ENCODE results near the gene ALPG.
"Not testable (repeated sequence)": the region's sequence is repeated elsewhere in the genome, so short reads cannot be mapped to it uniquely, and the experiment has no call there.

Gene ALPG

GRCh38 chr2:232393556-232393955 lies 13.1 kb upstream of the ALPG start:
- no peak for ATAC-seq (replicated peaks; ENCODE audit: extremely low read depth, poor library complexity, severe bottlenecking)
- Mint-ChIP-seq H3K36me3 (ENCODE audit: insufficient read depth) (peaks cover 4% of the 10 kb centered on the region), H3K9me3 (no peaks in the 10 kb centered on the region), H3K27ac (ENCODE audit: low read depth) (no peak overlapping the region), H3K4me3 (no peak overlapping the region), H3K4me1 (no peaks in the 10 kb centered on the region), H3K27me3 (peaks cover 58% of the 10 kb centered on the region)
- DNase-seq (ENCODE audit: low spot score in 2 of 2), result no peak

- H3K9me3 Mint-ChIP-seq; DNase-seq (ENCODE audit: low spot score in 2 of 2); H3K4me3 Mint-ChIP-seq; H3K27ac Mint-ChIP-seq (ENCODE audit: low read depth); ATAC-seq (replicated peaks; ENCODE audit: extremely low read depth, poor library complexity, severe bottlenecking); H3K36me3 Mint-ChIP-seq (ENCODE audit: insufficient read depth); H3K4me1 Mint-ChIP-seq: not testable (repeated sequence)
- H3K27me3 Mint-ChIP-seq, result peaks cover 59% of the 10 kb centered on the region
Measured at GRCh38 chr2:232394431-232394830, 12.2 kb upstream of the ALPG start.

- no peaks in the 10 kb centered on the region for H3K9me3 Mint-ChIP-seq
- H3K27ac Mint-ChIP-seq (ENCODE audit: low read depth), result no peak overlapping the region
- ATAC-seq (replicated peaks; ENCODE audit: extremely low read depth, poor library complexity, severe bottlenecking) (no peak), DNase-seq (ENCODE audit: low spot score in 2 of 2) (no peak)
- H3K36me3 Mint-ChIP-seq (ENCODE audit: insufficient read depth), result peaks cover 4% of the 10 kb centered on the region
- no peak overlapping the region for H3K4me3 Mint-ChIP-seq
- H3K4me1 Mint-ChIP-seq, result no peaks in the 10 kb centered on the region
- H3K27me3 Mint-ChIP-seq, result peaks cover 59% of the 10 kb centered on the region
Measured at GRCh38 chr2:232395586-232395985, 11.1 kb upstream of the ALPG start.

GRCh38 chr2:232396683-232397082 lies 10.0 kb upstream of the ALPG start:
- Mint-ChIP-seq H3K4me1 (no peaks in the 10 kb centered on the region), H3K27ac (ENCODE audit: low read depth) (no peak overlapping the region), H3K27me3 (peaks cover 58% of the 10 kb centered on the region), H3K9me3 (no peaks in the 10 kb centered on the region), H3K36me3 (ENCODE audit: insufficient read depth) (peaks cover 4% of the 10 kb centered on the region), H3K4me3 (no peak overlapping the region)
- ATAC-seq (replicated peaks; ENCODE audit: extremely low read depth, poor library complexity, severe bottlenecking) (no peak), DNase-seq (ENCODE audit: low spot score in 2 of 2) (no peak)

GRCh38 chr2:232398293-232399034 lies 8.2 kb upstream of the ALPG start:
- ATAC-seq (replicated peaks; ENCODE audit: extremely low read depth, poor library complexity, severe bottlenecking), result no peak
- H3K4me1 Mint-ChIP-seq, result no peaks in the 10 kb centered on the region
- no peak for DNase-seq (ENCODE audit: low spot score in 2 of 2)
- peaks cover 49% of the 10 kb centered on the region for H3K27me3 Mint-ChIP-seq
- peaks cover 2% of the 10 kb centered on the region for H3K36me3 Mint-ChIP-seq (ENCODE audit: insufficient read depth)
- no peak overlapping the region for H3K27ac Mint-ChIP-seq (ENCODE audit: low read depth)
- H3K4me3 Mint-ChIP-seq, result no peak overlapping the region
- no peaks in the 10 kb centered on the region for H3K9me3 Mint-ChIP-seq

GRCh38 chr2:232400256-232401015 lies 6.2 kb upstream of the ALPG start:
- H3K36me3 Mint-ChIP-seq (ENCODE audit: insufficient read depth), result peaks cover 2% of the 10 kb centered on the region
- DNase-seq (ENCODE audit: low spot score in 2 of 2), result no peak
- no peak overlapping the region for H3K27ac Mint-ChIP-seq (ENCODE audit: low read depth)
- ATAC-seq (replicated peaks; ENCODE audit: extremely low read depth, poor library complexity, severe bottlenecking), result no peak
- H3K27me3 Mint-ChIP-seq, result peaks cover 43% of the 10 kb centered on the region
- no peaks in the 10 kb centered on the region for H3K9me3 Mint-ChIP-seq
- H3K4me3 Mint-ChIP-seq, result no peak overlapping the region
- H3K4me1 Mint-ChIP-seq, result no peaks in the 10 kb centered on the region

GRCh38 chr2:232402518-232402917 lies 4.1 kb upstream of the ALPG start:
- no peak overlapping the region for H3K4me3 Mint-ChIP-seq
- no peak overlapping the region for H3K27ac Mint-ChIP-seq (ENCODE audit: low read depth)
- ATAC-seq (replicated peaks; ENCODE audit: extremely low read depth, poor library complexity, severe bottlenecking), result no peak
- no peak for DNase-seq (ENCODE audit: low spot score in 2 of 2)
- no peaks in the 10 kb centered on the region for H3K9me3 Mint-ChIP-seq
- H3K4me1 Mint-ChIP-seq, result no peaks in the 10 kb centered on the region
- peaks cover 30% of the 10 kb centered on the region for H3K27me3 Mint-ChIP-seq
- H3K36me3 Mint-ChIP-seq (ENCODE audit: insufficient read depth), result no peaks in the 10 kb centered on the region

- no peak overlapping the region for H3K4me3 Mint-ChIP-seq
Measured at GRCh38 chr2:232405943-232406510, 617 bp upstream of the ALPG start.

GRCh38 chr2:232407428-232408150 lies 945 bp downstream of the ALPG start:
- peaks cover 18% of the 10 kb centered on the region for H3K27me3 Mint-ChIP-seq
- DNase-seq (ENCODE audit: low spot score in 2 of 2), result not testable (repeated sequence)

More at GRCh38 chr2:232405943-232406510, 617 bp upstream of the ALPG start:
- DNase-seq (ENCODE audit: low spot score in 2 of 2) (no peak), ATAC-seq (replicated peaks; ENCODE audit: extremely low read depth, poor library complexity, severe bottlenecking) (no peak)
- no peaks in the 10 kb centered on the region for H3K36me3 Mint-ChIP-seq (ENCODE audit: insufficient read depth)
- peaks cover 14% of the 10 kb centered on the region for H3K27me3 Mint-ChIP-seq
- no peaks in the 10 kb centered on the region for H3K4me1 Mint-ChIP-seq
- H3K27ac Mint-ChIP-seq (ENCODE audit: low read depth), result no peak overlapping the region
- no peaks in the 10 kb centered on the region for H3K9me3 Mint-ChIP-seq

GRCh38 chr2:232408269-232408668 lies 1.6 kb downstream of the ALPG start:
- H3K36me3 Mint-ChIP-seq (ENCODE audit: insufficient read depth); H3K27ac Mint-ChIP-seq (ENCODE audit: low read depth); DNase-seq (ENCODE audit: low spot score in 2 of 2); H3K4me1 Mint-ChIP-seq; ATAC-seq (replicated peaks; ENCODE audit: extremely low read depth, poor library complexity, severe bottlenecking); H3K9me3 Mint-ChIP-seq; H3K4me3 Mint-ChIP-seq: not testable (repeated sequence)
- peaks cover 25% of the 10 kb centered on the region for H3K27me3 Mint-ChIP-seq

More at GRCh38 chr2:232407428-232408150, 945 bp downstream of the ALPG start:
- H3K9me3 Mint-ChIP-seq; ATAC-seq (replicated peaks; ENCODE audit: extremely low read depth, poor library complexity, severe bottlenecking); H3K4me1 Mint-ChIP-seq; H3K4me3 Mint-ChIP-seq; H3K36me3 Mint-ChIP-seq (ENCODE audit: insufficient read depth); H3K27ac Mint-ChIP-seq (ENCODE audit: low read depth): not testable (repeated sequence)

GRCh38 chr2:232409617-232410016 lies 3.0 kb downstream of the ALPG start:
- not testable (repeated sequence) for H3K4me3 Mint-ChIP-seq; H3K27ac Mint-ChIP-seq (ENCODE audit: low read depth); DNase-seq (ENCODE audit: low spot score in 2 of 2); ATAC-seq (replicated peaks; ENCODE audit: extremely low read depth, poor library complexity, severe bottlenecking); H3K4me1 Mint-ChIP-seq; H3K36me3 Mint-ChIP-seq (ENCODE audit: insufficient read depth); H3K9me3 Mint-ChIP-seq
- H3K27me3 Mint-ChIP-seq, result peaks cover 37% of the 10 kb centered on the region

GRCh38 chr2:232410238-232410900 lies 3.7 kb downstream of the ALPG start:
- H3K4me3 Mint-ChIP-seq, result no peak overlapping the region
- H3K36me3 Mint-ChIP-seq (ENCODE audit: insufficient read depth), result no peaks in the 10 kb centered on the region
- H3K9me3 Mint-ChIP-seq, result no peaks in the 10 kb centered on the region
- no peak for DNase-seq (ENCODE audit: low spot score in 2 of 2)
- no peak for ATAC-seq (replicated peaks; ENCODE audit: extremely low read depth, poor library complexity, severe bottlenecking)
- H3K27me3 Mint-ChIP-seq, result peaks cover 45% of the 10 kb centered on the region
- no peak overlapping the region for H3K27ac Mint-ChIP-seq (ENCODE audit: low read depth)
- peaks cover 6% of the 10 kb centered on the region for H3K4me1 Mint-ChIP-seq

Measured in central memory CD8-positive, alpha-beta T cell (primary cell).